GM15510 (cell line): ENCODE results near the gene PRR15L.

Experiments
- POLR2A ChIP-seq: IDR thresholded peaks from 3 replicates; pipeline ENCODE4 v1.6.1; 2011; ENCODE audit warnings: borderline replicate concordance; ENCODE audit not compliant: insufficient read length; ENCODE audit errors: extremely low read depth

The PRR15L gene

GRCh38 chr17:47915776-47916398 lies 41.8 kb downstream of the PRR15L start:
- TF ChIP-seq POLR2A: no peak

GRCh38 chr17:47914306-47914948 lies 43.3 kb downstream of the PRR15L start:
- no peak for TF ChIP-seq POLR2A

GRCh38 chr17:47913050-47913449 lies 44.6 kb downstream of the PRR15L start:
- TF ChIP-seq POLR2A: no peak

- TF ChIP-seq POLR2A: no peak
Measured at GRCh38 chr17:47907932-47908562, 49.6 kb downstream of the PRR15L start.

- TF ChIP-seq POLR2A: no peak
Measured at GRCh38 chr17:47906443-47906842, 51.2 kb downstream of the PRR15L start.

- TF ChIP-seq POLR2A: no peak
Measured at GRCh38 chr17:47905221-47905733, 52.4 kb downstream of the PRR15L start.

- TF ChIP-seq POLR2A: no peak
Measured at GRCh38 chr17:47902039-47902744, 55.5 kb downstream of the PRR15L start.
